MCF 10A (cell line): ENCODE results near the gene CHD5. TPM values are rescaled to one million over a fixed set of nuclear protein-coding genes. Genes with fewer than 3 reads are reported as not detected.

ENCODE experiments used
- BruUV-seq: library from RNA; stranded (reverse); fragments of 400-500 nt; replicated peaks from 2 replicates; lab custom pipeline; 2021; lab: Mats Ljungman, UMichigan
- CTCF ChIA-PET: fragments of 300-600 bp; sonication (Branson Sonifier 250); formaldehyde crosslinking; extraction: SDS; loops from one replicate; lab custom pipeline; 2021; ENCODE audit warnings: antibody characterized with exemption, inconsistent platforms; lab: Yijun Ruan, JAX
- POLR2A ChIA-PET: fragments of 300-600, 350-650 bp; sonication (Branson Sonifier 250); formaldehyde crosslinking; extraction: SDS; loops from one replicate; lab custom pipeline; 2020; ENCODE audit warnings: antibody characterized with exemption, inconsistent platforms; lab: Yijun Ruan, JAX
- DNase-seq: peaks from one replicate; pipeline ENCODE4 v3.0.0-alpha.2; 2018; ENCODE audit not compliant: unreplicated experiment
- H3K27ac Mint-ChIP-seq: one replicate; pipeline ENCODE4 v1.8.0; 2022; ENCODE audit warnings: mild to moderate bottlenecking, low read depth, mixed read lengths; ENCODE audit not compliant: unreplicated experiment
- H3K27me3 Mint-ChIP-seq: one replicate; pipeline ENCODE4 v1.8.0; 2022; ENCODE audit warnings: mixed read lengths; ENCODE audit not compliant: insufficient read depth, unreplicated experiment
- H3K36me3 Mint-ChIP-seq: one replicate; pipeline ENCODE4 v1.8.0; 2022; ENCODE audit warnings: mild to moderate bottlenecking, moderate library complexity, mixed read lengths; ENCODE audit not compliant: insufficient read depth, unreplicated experiment
- H3K4me1 Mint-ChIP-seq: one replicate; pipeline ENCODE4 v1.8.0; 2022; ENCODE audit warnings: mixed read lengths; ENCODE audit not compliant: insufficient read depth, unreplicated experiment
- H3K4me3 Mint-ChIP-seq: one replicate; pipeline ENCODE4 v1.8.0; 2022; ENCODE audit warnings: mild to moderate bottlenecking, moderate library complexity, mixed read lengths; ENCODE audit not compliant: unreplicated experiment
- H3K9me3 Mint-ChIP-seq: one replicate; pipeline ENCODE4 v1.8.0; 2022; ENCODE audit warnings: mixed read lengths; ENCODE audit not compliant: unreplicated experiment
- intact Hi-C: fragments of 100-400 bp; cut with micrococcal nuclease; formaldehyde crosslinking; loops from 2 replicates; pipeline ENCODE4 v1.14.1; 2022
- total RNA-seq: library from RNA; stranded (reverse); gene quantifications from 2 replicates; pipeline ENCODE4 v1.2.3, GENCODE V29; 2022
- TF ChIP-seq, protein P1 (sequence below): fragments of 200-600 bp; IDR thresholded peaks from one replicate; pipeline ENCODE4 v1.8.0; 2022; ENCODE audit warnings: antibody characterized with exemption, mild to moderate bottlenecking; ENCODE audit not compliant: unreplicated experiment

Gene CHD5
- total RNA-seq, 1 experiment from 2014 or later: 0.07 TPM

DNA sequence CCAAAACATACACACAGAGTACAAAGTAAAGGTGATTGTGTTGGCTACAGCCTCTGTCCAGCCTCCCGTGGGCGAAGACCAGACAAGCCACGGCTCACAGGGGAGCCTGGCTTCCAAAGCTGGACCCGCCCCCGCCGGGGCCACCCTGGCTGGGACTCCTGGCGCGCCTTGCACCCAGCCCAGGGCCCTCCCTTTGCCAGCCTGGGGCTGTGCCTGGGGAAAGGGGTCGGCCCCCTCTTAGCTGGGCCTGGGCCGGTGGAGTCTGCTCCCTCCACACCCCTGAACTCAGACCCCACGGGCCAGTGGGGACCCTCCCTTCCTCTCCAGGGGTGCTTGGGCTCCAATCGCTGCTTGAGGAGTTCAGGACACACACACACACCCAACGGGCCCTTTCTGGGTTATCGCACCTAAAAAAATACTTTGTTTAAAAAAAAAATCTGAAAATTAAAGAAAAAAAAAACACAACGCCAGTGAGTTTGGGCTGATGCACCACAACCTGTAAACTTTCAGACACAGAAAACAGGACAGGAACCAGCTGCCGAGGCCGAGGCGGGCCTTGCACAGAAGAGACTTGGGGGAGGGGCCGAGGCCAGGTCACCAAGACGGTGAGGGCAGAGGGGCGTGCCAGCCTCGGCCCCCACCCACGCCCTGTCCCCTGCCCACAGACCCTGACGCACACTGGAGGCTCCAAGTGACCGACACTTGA is 78.1 kb downstream of the CHD5 start:
- intact Hi-C loops: no loop called here
- TF ChIP-seq, protein P1, sequence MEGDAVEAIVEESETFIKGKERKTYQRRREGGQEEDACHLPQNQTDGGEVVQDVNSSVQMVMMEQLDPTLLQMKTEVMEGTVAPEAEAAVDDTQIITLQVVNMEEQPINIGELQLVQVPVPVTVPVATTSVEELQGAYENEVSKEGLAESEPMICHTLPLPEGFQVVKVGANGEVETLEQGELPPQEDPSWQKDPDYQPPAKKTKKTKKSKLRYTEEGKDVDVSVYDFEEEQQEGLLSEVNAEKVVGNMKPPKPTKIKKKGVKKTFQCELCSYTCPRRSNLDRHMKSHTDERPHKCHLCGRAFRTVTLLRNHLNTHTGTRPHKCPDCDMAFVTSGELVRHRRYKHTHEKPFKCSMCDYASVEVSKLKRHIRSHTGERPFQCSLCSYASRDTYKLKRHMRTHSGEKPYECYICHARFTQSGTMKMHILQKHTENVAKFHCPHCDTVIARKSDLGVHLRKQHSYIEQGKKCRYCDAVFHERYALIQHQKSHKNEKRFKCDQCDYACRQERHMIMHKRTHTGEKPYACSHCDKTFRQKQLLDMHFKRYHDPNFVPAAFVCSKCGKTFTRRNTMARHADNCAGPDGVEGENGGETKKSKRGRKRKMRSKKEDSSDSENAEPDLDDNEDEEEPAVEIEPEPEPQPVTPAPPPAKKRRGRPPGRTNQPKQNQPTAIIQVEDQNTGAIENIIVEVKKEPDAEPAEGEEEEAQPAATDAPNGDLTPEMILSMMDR: no peak
- Mint-ChIP-seq H3K4me1 (no peaks in the 10 kb centered on the region), H3K27ac (no peak overlapping the region), H3K4me3 (no peak overlapping the region), H3K36me3 (peaks cover 10% of the 10 kb centered on the region), H3K27me3 (no peaks in the 10 kb centered on the region), H3K9me3 (no peaks in the 10 kb centered on the region)
- ChIA-PET CTCF (interaction anchor here (0.6 kb wide), 1 partner anchor 50 kb away, joined by 4 read pairs; no protein-coding TSS in a partner anchor), POLR2A (interaction anchor here (0.6 kb wide), 1 partner anchor 478 kb away, joined by 3 read pairs; no protein-coding TSS in a partner anchor)
- DNase-seq: no peak
- BruUV-seq: no TSS peak

DNA sequence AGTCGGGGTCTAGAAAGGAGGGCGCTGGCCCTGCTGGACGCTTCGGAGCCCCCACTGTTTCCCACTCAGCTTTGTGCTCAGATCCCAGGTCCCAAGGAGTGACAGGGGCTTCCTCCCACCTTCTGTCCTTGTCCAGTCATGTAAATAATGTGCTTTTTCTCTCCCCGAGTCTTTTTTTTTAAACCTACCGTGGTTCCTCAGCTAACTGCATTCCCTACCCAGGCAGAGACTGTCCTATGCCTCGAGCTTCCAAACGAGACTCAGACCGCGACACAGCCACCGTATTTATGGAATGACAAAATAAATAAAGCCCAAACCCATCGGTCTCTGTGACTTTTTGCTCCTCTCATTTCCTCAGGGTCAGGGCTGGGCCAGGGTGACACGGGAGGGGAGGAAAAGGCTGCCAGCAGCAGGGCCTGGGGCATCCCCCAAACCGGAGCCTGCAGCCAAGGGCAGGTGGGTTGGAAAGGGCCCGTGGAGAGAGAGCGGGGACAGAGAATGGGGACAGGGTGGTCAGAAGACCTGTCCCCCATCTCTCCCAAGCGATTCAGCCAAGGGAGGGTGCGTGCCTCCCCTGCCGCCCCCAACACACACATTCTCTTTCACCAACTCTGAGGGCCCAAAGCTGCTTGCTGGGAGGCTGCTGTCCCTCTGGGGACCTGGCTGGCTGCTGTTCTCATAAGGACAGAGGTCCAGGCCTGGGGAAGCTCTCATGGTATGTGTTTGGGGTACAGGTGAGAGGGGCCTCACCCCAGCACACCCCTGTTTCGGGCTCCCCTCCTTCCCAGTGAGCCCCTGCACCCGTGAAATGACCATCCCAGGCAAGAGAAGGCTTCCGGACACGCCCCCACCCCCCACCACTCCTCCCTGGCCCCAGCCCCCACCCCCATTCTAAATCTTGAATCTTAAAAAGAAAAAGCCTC is 79.0 kb downstream of the CHD5 start:
- H3K36me3 Mint-ChIP-seq: peaks cover 10% of the 10 kb centered on the region
- H3K9me3 Mint-ChIP-seq: no peaks in the 10 kb centered on the region
- no peak overlapping the region for H3K27ac Mint-ChIP-seq
- no peaks in the 10 kb centered on the region for H3K4me1 Mint-ChIP-seq
- H3K27me3 Mint-ChIP-seq: no peaks in the 10 kb centered on the region
- CTCF ChIA-PET: interaction anchor here (0.6 to 1.2 kb wide), 2 partner anchors 48 to 49 kb away, joined by 3 to 4 read pairs; no protein-coding TSS in a partner anchor
- DNase-seq: no peak
- intact Hi-C loops: no loop called here
- POLR2A ChIA-PET: interaction anchor here (0.7 kb wide), 1 partner anchor 1566 kb away, joined by 3 read pairs; no protein-coding TSS in a partner anchor
- no TSS peak for BruUV-seq
- TF ChIP-seq, protein P1: no peak
- no peak overlapping the region for H3K4me3 Mint-ChIP-seq

DNA sequence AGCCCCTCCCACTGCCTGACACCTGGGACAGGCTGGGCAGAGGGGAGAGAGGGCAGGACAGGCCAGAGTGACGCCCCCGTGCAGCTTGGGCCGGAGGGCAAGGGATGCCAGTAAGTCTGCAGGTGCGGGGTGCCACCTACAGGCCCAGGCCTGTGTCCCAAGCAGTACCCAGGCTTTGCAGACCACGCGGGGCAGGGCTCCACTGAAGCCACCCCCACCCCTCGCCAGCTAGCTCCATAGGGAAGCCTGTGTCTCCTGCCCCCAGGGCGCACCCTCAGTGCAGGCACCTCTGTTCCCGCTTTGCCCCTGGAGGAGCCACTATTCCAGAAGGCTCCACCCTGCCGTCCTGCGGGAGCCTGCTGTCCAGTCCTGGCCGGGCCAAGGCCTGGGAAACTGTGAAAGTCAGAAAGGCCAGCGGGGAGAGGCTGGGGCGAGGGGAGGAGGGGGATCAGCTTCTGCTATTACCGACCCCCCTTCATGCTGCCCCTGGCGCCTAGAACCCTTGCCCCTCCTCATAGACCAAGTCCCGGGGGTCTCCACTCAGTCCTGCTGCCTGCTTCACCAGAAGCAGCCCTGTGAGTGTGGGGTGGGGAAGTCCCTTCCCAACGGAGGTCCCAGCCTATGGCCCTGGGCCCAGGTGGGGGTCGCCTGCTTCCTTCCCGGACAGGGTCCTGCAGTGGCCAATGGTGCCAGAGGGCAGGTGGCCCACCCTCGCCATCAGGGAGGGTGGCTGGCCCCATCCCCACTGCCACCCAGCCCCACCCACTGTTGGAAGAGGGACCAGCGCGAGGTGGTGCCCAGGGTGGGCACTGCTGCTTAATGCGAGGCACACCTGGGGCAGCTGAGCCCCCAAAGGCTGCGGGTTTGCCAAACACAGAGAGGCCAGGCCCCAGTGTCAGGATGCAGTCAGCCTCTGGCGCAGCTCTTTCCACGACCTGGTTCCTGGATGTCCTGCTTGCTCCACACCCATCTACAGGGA is 80.0 kb downstream of the CHD5 start:
- DNase-seq: peak; percentile 17
- TF ChIP-seq, protein P1: no peak
- no peaks in the 10 kb centered on the region for H3K9me3 Mint-ChIP-seq
- CTCF ChIA-PET: interaction anchor here (0.6 to 1.2 kb wide), 5 partner anchors 47 to 591 kb away, joined by 3 read pairs; no protein-coding TSS in a partner anchor
- no peak overlapping the region for H3K4me3 Mint-ChIP-seq
- intact Hi-C loops: no loop called here
- POLR2A ChIA-PET: interaction anchor here (0.7 kb wide), 1 partner anchor 1567 kb away, joined by 3 read pairs; no protein-coding TSS in a partner anchor
- H3K27me3 Mint-ChIP-seq: no peaks in the 10 kb centered on the region
- H3K4me1 Mint-ChIP-seq: no peaks in the 10 kb centered on the region
- H3K27ac Mint-ChIP-seq: no peak overlapping the region
- BruUV-seq: no TSS peak
- peaks cover 10% of the 10 kb centered on the region for H3K36me3 Mint-ChIP-seq
